ENCODE results near the gene SAMD4B. TPM values are rescaled to one million over a fixed set of nuclear protein-coding genes. Genes with fewer than 3 reads are reported as not detected.

Gene SAMD4B
- total and polyA plus RNA-seq, 2 experiments from 2014 or later: 104 to 172 TPM

- ATAC-seq: no peak
- Mint-ChIP-seq H3K27ac (peak overlapping the region; percentile 89), H3K9me3 (peaks cover 4% of the 10 kb centered on the region; the same call in 2 of the 3 replicates), H3K27me3 (ENCODE audit: insufficient read depth, low read depth, poor library complexity) (peaks cover 43% of the 10 kb centered on the region), H3K4me1 (peaks cover 52% of the 10 kb centered on the region), H3K36me3 (ENCODE audit: low read depth) (peaks cover 17% of the 10 kb centered on the region; the same call in 2 of the 3 replicates), H3K4me3 (peak overlapping the region; percentile 94)
- Histone ChIP-seq H3K27ac (ENCODE audit: low read depth) (peak overlapping the region; percentile 93), H3K36me3 (ENCODE audit: insufficient read depth) (no peaks in the 10 kb centered on the region), H3K27me3 (ENCODE audit: insufficient read depth) (no peaks in the 10 kb centered on the region), H3F3A (replicated peaks; ENCODE audit: low read depth) (peaks cover 39% of the 10 kb centered on the region), H3K4me3 (peak overlapping the region; percentile 99), H3K9me2 (ENCODE audit: insufficient read depth) (no peaks in the 10 kb centered on the region), H3K4me1 (ENCODE audit: insufficient read depth) (peaks cover 55% of the 10 kb centered on the region), H3K4me2 (peak overlapping the region; percentile 91), H4K20me1 (replicated peaks; ENCODE audit: insufficient read depth) (peaks cover 4% of the 10 kb centered on the region; the same call in 1 of the 2 replicates), H2AFZ (no peak overlapping the region), H3K79me2 (replicated peaks; ENCODE audit: insufficient read depth) (peaks cover 24% of the 10 kb centered on the region)
- no peak for DNase-seq (ENCODE audit: low spot score)
- no peak for TF ChIP-seq ETS1 (IDR thresholded peaks at IDR 0.05)
- TF ChIP-seq EZH2phosphoT487 (IDR thresholded peaks at IDR 0.05; ENCODE audit: unreplicated experiment): no peak
- TF ChIP-seq STAT1 (IDR thresholded peaks at IDR 0.05; ENCODE audit: unreplicated experiment): no peak
- TF ChIP-seq CREB1 (CRISPR knock-in tag; IDR thresholded peaks at IDR 0.05; ENCODE audit: low read depth): no peak
- TF ChIP-seq POLR2AphosphoS5 (IDR thresholded peaks at IDR 0.05; ENCODE audit: low read depth): no peak
- TF ChIP-seq REST (IDR thresholded peaks at IDR 0.05; ENCODE audit: unreplicated experiment): no peak
- no peak for TF ChIP-seq ZNF462 (CRISPR knock-in tag; IDR thresholded peaks at IDR 0.05)
- TF ChIP-seq ZNF331 (CRISPR knock-in tag; IDR thresholded peaks at IDR 0.05; ENCODE audit: low read depth): no peak
- no peak for TF ChIP-seq NANOG (IDR thresholded peaks at IDR 0.05; ENCODE audit: borderline replicate concordance)
- no peak for TF ChIP-seq ZNF114 (CRISPR knock-in tag; IDR thresholded peaks at IDR 0.05)
- TF ChIP-seq CTCF (conservative IDR thresholded peaks at IDR 0.05; ENCODE audit: low read depth in 2 of 2): no peak
Observed at GRCh38 chr19:39408392-39409207, 66.4 kb downstream of the SAMD4B start.

Data from GM23338 (cell line).